Endodermal cell (in vitro differentiated cells): Measurements from ENCODE around the gene SVIL. TPM values are rescaled to one million over a fixed set of nuclear protein-coding genes. Genes with fewer than 3 reads are reported as not detected.

Experiments
- DNase-seq: peaks from one replicate; pipeline ENCODE4 v3.0.0-alpha.2; 2017
- H3K27ac ChIP-seq: 2 replicates; pipeline ENCODE4 v1.5.1; 2013; ENCODE audit warnings: mild to moderate bottlenecking, low read depth, low read length, moderate library complexity
- H3K27me3 ChIP-seq: 2 replicates; pipeline ENCODE4 v1.6.1; 2013; ENCODE audit warnings: mild to moderate bottlenecking, low read length, moderate library complexity; ENCODE audit not compliant: insufficient read depth, control insufficient read depth, poor library complexity, severe bottlenecking
- H3K36me3 ChIP-seq: 2 replicates; pipeline ENCODE4 v1.7.0; 2013; ENCODE audit warnings: mild to moderate bottlenecking, low read length, moderate library complexity; ENCODE audit not compliant: control insufficient read depth, insufficient read depth
- H3K4me1 ChIP-seq: one replicate; pipeline ENCODE4 v1.7.0; 2013; ENCODE audit warnings: low read length; ENCODE audit not compliant: control insufficient read depth, insufficient read depth
- H3K4me3 ChIP-seq: 2 replicates; pipeline ENCODE4 v1.5.1; 2013; ENCODE audit warnings: mild to moderate bottlenecking, low read length, moderate library complexity
- H3K9ac ChIP-seq: 2 replicates; pipeline ENCODE4 v1.6.1; 2013; ENCODE audit warnings: mild to moderate bottlenecking, low read length, moderate library complexity; ENCODE audit not compliant: poor library complexity, severe bottlenecking; ENCODE audit errors: extremely low read depth
- H3K9me3 ChIP-seq: 2 replicates; pipeline ENCODE4 v1.6.1; 2013; ENCODE audit warnings: mild to moderate bottlenecking, low read length, moderate library complexity; ENCODE audit not compliant: control insufficient read depth
- H3K27ac Mint-ChIP-seq: 2 replicates; pipeline ENCODE4 v1.8.0; 2020; ENCODE audit warnings: mixed read lengths
- H3K27me3 Mint-ChIP-seq: 2 replicates; pipeline ENCODE4 v1.8.0; 2021; ENCODE audit warnings: mild to moderate bottlenecking, mixed read lengths; ENCODE audit not compliant: insufficient read depth
- H3K36me3 Mint-ChIP-seq: 2 replicates; pipeline ENCODE4 v1.8.0; 2020; ENCODE audit warnings: low read depth, mixed read lengths
- H3K4me1 Mint-ChIP-seq: 2 replicates; pipeline ENCODE4 v1.8.0; 2020; ENCODE audit warnings: mixed read lengths
- H3K4me3 Mint-ChIP-seq: 2 replicates; pipeline ENCODE4 v1.8.0; 2020; ENCODE audit warnings: mild to moderate bottlenecking, moderate library complexity, mixed read lengths
- H3K9me3 Mint-ChIP-seq: 2 replicates; pipeline ENCODE4 v1.8.0; 2020; ENCODE audit warnings: mild to moderate bottlenecking, mixed read lengths
- CTCF ChIP-seq: fragments of 200-600 bp; sonication (generic); conservative IDR thresholded peaks from 2 replicates; pipeline ENCODE4 v1.5.0; 2021; ENCODE audit warnings: antibody characterized with exemption, mild to moderate bottlenecking
- WGBS, 2 experiments: methylation state at CpG; one replicate each; pipeline versions ENCODE4 v1.1.5 to v1.1.7; 2013; ENCODE audit warnings: missing lambda C conversion rate in 2 of 2, mixed read lengths in 1 of 2; ENCODE audit not compliant: insufficient coverage in 1 of 2, insufficient read length in 1 of 2; 5-methylcytosine and 5-hydroxymethylcytosine counted together
- total RNA-seq, 2 donors: library from RNA; stranded (reverse); fragmentation: NEBNext Ultra II Directional in 1 of 2; extraction: Animal tissue kit (Norgen Biotek cat#: 25700) in 1 of 2; gene quantifications; 2 replicates in 1 of 2; 3 replicates in 1 of 2; pipeline ENCODE4 v1.2.1, GENCODE V29; 2021

The SVIL gene
- total RNA-seq, 2 donors from 2014 or later: 25.2 to 32.9 TPM

GRCh38 chr10:29424017-29424416 is 210.8 kb downstream of the SVIL start:
- no peaks in the 10 kb centered on the region for H3K27me3 Mint-ChIP-seq
- Histone ChIP-seq H3K27me3 (no peaks in the 10 kb centered on the region), H3K27ac (no peak overlapping the region), H3K9ac (no peak overlapping the region), H3K9me3 (peaks cover 15% of the 10 kb centered on the region), H3K4me3 (no peak overlapping the region), H3K36me3 (peaks cover 32% of the 10 kb centered on the region), H3K4me1 (no peaks in the 10 kb centered on the region)
- no peak for DNase-seq
- H3K27ac Mint-ChIP-seq: no peak overlapping the region
- TF ChIP-seq CTCF: no peak
- no peak overlapping the region for H3K4me3 Mint-ChIP-seq
- peaks cover 7% of the 10 kb centered on the region for H3K4me1 Mint-ChIP-seq
- H3K36me3 Mint-ChIP-seq: no peaks in the 10 kb centered on the region
- peaks cover 12% of the 10 kb centered on the region for H3K9me3 Mint-ChIP-seq
- 98 to 100% methylated on average over 3 of the region's 3 CpGs for WGBS, 2 experiments

- no peak for TF ChIP-seq CTCF
Observed at GRCh38 chr10:29420744-29421143, 214.0 kb downstream of the SVIL start.

GRCh38 chr10:29417324-29417723 is 217.4 kb downstream of the SVIL start:
- Mint-ChIP-seq H3K27ac (no peak overlapping the region), H3K9me3 (no peaks in the 10 kb centered on the region), H3K4me3 (no peak overlapping the region), H3K27me3 (no peaks in the 10 kb centered on the region), H3K4me1 (no peaks in the 10 kb centered on the region), H3K36me3 (no peaks in the 10 kb centered on the region)
- Histone ChIP-seq H3K36me3 (peaks cover 20% of the 10 kb centered on the region), H3K27me3 (no peaks in the 10 kb centered on the region), H3K27ac (no peak overlapping the region), H3K4me1 (no peaks in the 10 kb centered on the region), H3K9me3 (no peaks in the 10 kb centered on the region), H3K4me3 (no peak overlapping the region), H3K9ac (no peak overlapping the region)
- TF ChIP-seq CTCF: no peak
- WGBS, 2 experiments: 98% methylated on average over 3 of the region's 3 CpGs; no CpG with 5 or more reads in 1 of the 2 experiments
- no peak for DNase-seq

More at GRCh38 chr10:29420744-29421143, 214.0 kb downstream of the SVIL start:
- Mint-ChIP-seq H3K27ac (no peak overlapping the region), H3K4me3 (no peak overlapping the region), H3K9me3 (peaks cover 12% of the 10 kb centered on the region), H3K36me3 (no peaks in the 10 kb centered on the region), H3K27me3 (no peaks in the 10 kb centered on the region), H3K4me1 (peaks cover 3% of the 10 kb centered on the region)
- H3K27me3 ChIP-seq: no peaks in the 10 kb centered on the region
- H3K36me3 ChIP-seq: peaks cover 28% of the 10 kb centered on the region
- H3K9ac ChIP-seq: no peak overlapping the region
- H3K9me3 ChIP-seq: peaks cover 15% of the 10 kb centered on the region
- WGBS, 2 experiments: 92 to 100% methylated on average over 3 to 4 of the region's 4 CpGs
- no peaks in the 10 kb centered on the region for H3K4me1 ChIP-seq
- DNase-seq: no peak
- H3K27ac ChIP-seq: no peak overlapping the region
- H3K4me3 ChIP-seq: no peak overlapping the region
